Fibroblast of lung (primary cell): Measurements from ENCODE around the gene NFATC2. TPM values are rescaled to one million over a fixed set of nuclear protein-coding genes. Genes with fewer than 3 reads are reported as not detected.

Experiments used
- DNase-seq, 2 donors: peaks; one replicate each; pipeline versions ENCODE4 v3.0.0 to v3.0.0-alpha.2; 2010; ENCODE audit warnings: low read depth in 2 of 2
- H2AFZ ChIP-seq: 2 replicates; pipeline ENCODE4 v1.5.1; 2012; ENCODE audit warnings: low read length, control low read depth, inconsistent platforms
- H3K27ac ChIP-seq: 2 replicates; pipeline ENCODE4 v1.5.1; 2011; ENCODE audit warnings: low read length, control low read depth; ENCODE audit not compliant: insufficient read depth
- H3K27me3 ChIP-seq: 2 replicates; pipeline ENCODE4 v1.5.1; 2011; ENCODE audit warnings: mild to moderate bottlenecking, low read length; ENCODE audit not compliant: control insufficient read depth, insufficient read depth
- H3K36me3 ChIP-seq: 2 replicates; pipeline ENCODE4 v1.5.1; 2011; ENCODE audit warnings: low read length; ENCODE audit not compliant: control insufficient read depth, insufficient read depth
- H3K4me1 ChIP-seq: 2 replicates; pipeline ENCODE4 v1.5.1; 2011; ENCODE audit warnings: low read length; ENCODE audit not compliant: control insufficient read depth, insufficient read depth; ENCODE audit errors: extremely low read depth
- H3K4me2 ChIP-seq: 2 replicates; pipeline ENCODE4 v1.5.1; 2011; ENCODE audit warnings: low read length, control low read depth; ENCODE audit not compliant: insufficient read depth; ENCODE audit errors: extremely low read depth
- H3K4me3 ChIP-seq, 4 experiments: fragments of 200-600 bp in 1 of 4; sonication (generic) in 1 of 4; replicated peaks in 1 of 4; 2 replicates each; pipeline ENCODE4 v1.5.1; 2011 to 2016; ENCODE audit warnings: low read length in 4 of 4, low read depth in 3 of 4, mild to moderate bottlenecking in 3 of 4, control low read depth in 2 of 4, inconsistent platforms in 1 of 4, mixed read lengths in 1 of 4; ENCODE audit not compliant: insufficient read depth in 1 of 4; ENCODE audit errors: control extremely low read depth in 1 of 4
- H3K79me2 ChIP-seq: 2 replicates; pipeline ENCODE4 v1.5.1; 2012; ENCODE audit warnings: mild to moderate bottlenecking, low read length, inconsistent platforms; ENCODE audit not compliant: control insufficient read depth, insufficient read depth
- H3K9ac ChIP-seq: 2 replicates; pipeline ENCODE4 v1.5.1; 2011; ENCODE audit warnings: mild to moderate bottlenecking, low read length, control low read depth; ENCODE audit not compliant: insufficient read depth
- H3K9me3 ChIP-seq: 2 replicates; pipeline ENCODE4 v1.5.1; 2012; ENCODE audit warnings: low read depth, low read length; ENCODE audit not compliant: control insufficient read depth, insufficient read depth
- H4K20me1 ChIP-seq: 2 replicates; pipeline ENCODE4 v1.5.1; 2011; ENCODE audit warnings: low read length; ENCODE audit not compliant: control insufficient read depth, insufficient read depth; ENCODE audit errors: extremely low read depth
- CTCF ChIP-seq, 2 donors: IDR thresholded peaks in 1 of 2; conservative IDR thresholded peaks in 1 of 2; 1 replicate in 1 of 2; 2 replicates in 1 of 2; pipeline ENCODE4 v1.5.1; 2011 to 2012; ENCODE audit warnings: low read length in 2 of 2, control low read depth in 1 of 2, inconsistent platforms in 1 of 2, low read depth in 1 of 2, mild to moderate bottlenecking in 1 of 2
- EZH2 ChIP-seq: IDR thresholded peaks from 2 replicates; pipeline ENCODE4 v1.5.1; 2012; ENCODE audit warnings: low read length, control low read depth, mild to moderate bottlenecking; ENCODE audit errors: missing control alignments
- polyA plus RNA-seq, 2 donors: library from polyadenylated mRNA; depleted of rRNA in 1 of 2; stranded (reverse) in 1 of 2; unstranded in 1 of 2; fragments of >200 nt; gene quantifications; 2 replicates each; pipeline ENCODE4 v1.2.1, GENCODE V29; 2011 to 2012; ENCODE audit warnings: missing spikeins in 1 of 2
- total RNA-seq: library from RNA; depleted of rRNA; stranded (reverse); fragments of >200 nt; gene quantifications from 2 replicates; pipeline ENCODE4 v1.2.1, GENCODE V29; 2014

The NFATC2 gene
- total and polyA plus RNA-seq, 2 donors (not counting 1 experiment from before 2014, with no cell fraction given): 0.50 to 1.2 TPM

GRCh38 chr20:51498765-51499540, 43.6 kb downstream of the NFATC2 start:
- DNase-seq: no peak
- Histone ChIP-seq H3K36me3 (no peaks in the 10 kb centered on the region), H3K4me2 (no peak overlapping the region), H3K27me3 (no peaks in the 10 kb centered on the region), H3K27ac (no peak overlapping the region), H4K20me1 (no peaks in the 10 kb centered on the region), H3K4me3 (no peak overlapping the region), H3K9me3 (no peaks in the 10 kb centered on the region), H2AFZ (no peak overlapping the region), H3K4me1 (no peaks in the 10 kb centered on the region), H3K9ac (no peak overlapping the region), H3K79me2 (no peaks in the 10 kb centered on the region)
- no peak for TF ChIP-seq CTCF (conservative IDR thresholded peaks at IDR 0.05 in 1 of 2, IDR thresholded peaks at IDR 0.05 in 1 of 2; ENCODE audit: low read depth in 1 of 2, low read length in 2 of 2)
- no peak for TF ChIP-seq EZH2

GRCh38 chr20:51497542-51498467, 44.7 kb downstream of the NFATC2 start:
- Histone ChIP-seq H3K4me3 (no peak overlapping the region), H3K79me2 (no peaks in the 10 kb centered on the region), H3K4me1 (no peaks in the 10 kb centered on the region), H3K9ac (no peak overlapping the region), H3K27me3 (no peaks in the 10 kb centered on the region), H2AFZ (no peak overlapping the region), H3K9me3 (no peaks in the 10 kb centered on the region), H3K4me2 (no peak overlapping the region), H4K20me1 (no peaks in the 10 kb centered on the region), H3K27ac (no peak overlapping the region), H3K36me3 (no peaks in the 10 kb centered on the region)
- TF ChIP-seq CTCF (conservative IDR thresholded peaks at IDR 0.05 in 1 of 2, IDR thresholded peaks at IDR 0.05 in 1 of 2; ENCODE audit: low read depth in 1 of 2, low read length in 2 of 2) (no peak), EZH2 (no peak)
- DNase-seq: peak in 1 of 2 donors; percentile 60

- no peak overlapping the region for H3K4me2 ChIP-seq
- H3K9me3 ChIP-seq: no peaks in the 10 kb centered on the region
- H4K20me1 ChIP-seq: no peaks in the 10 kb centered on the region
- TF ChIP-seq CTCF (conservative IDR thresholded peaks at IDR 0.05 in 1 of 2, IDR thresholded peaks at IDR 0.05 in 1 of 2; ENCODE audit: low read depth in 1 of 2, low read length in 2 of 2) (no peak), EZH2 (no peak)
- no peak overlapping the region for H3K9ac ChIP-seq
- H3K27me3 ChIP-seq: no peaks in the 10 kb centered on the region
- H2AFZ ChIP-seq: no peak overlapping the region
- no peak overlapping the region for H3K4me3 ChIP-seq
- H3K36me3 ChIP-seq: no peaks in the 10 kb centered on the region
- DNase-seq: no peak
- peaks cover under 1% of the 10 kb centered on the region for H3K4me1 ChIP-seq
- H3K79me2 ChIP-seq: no peaks in the 10 kb centered on the region
- H3K27ac ChIP-seq: no peak overlapping the region
Measured at GRCh38 chr20:51496964-51497363, 45.6 kb downstream of the NFATC2 start.
